HS-5 (cell line): ENCODE data around the gene OGDHL.
"Not testable (repeated sequence)": the region's sequence is repeated elsewhere in the genome, so short reads cannot be mapped to it uniquely, and the experiment has no call there.

ENCODE experiments used
- DNase-seq: peaks from one replicate; pipeline ENCODE4 v3.0.0-alpha.2; 2012; ENCODE audit warnings: low read depth

Gene OGDHL

GRCh38 chr10:49739426-49739825, 22.7 kb downstream of the OGDHL start:
- no peak for DNase-seq

- DNase-seq, result no peak
Observed at GRCh38 chr10:49738616-49739360, 23.3 kb downstream of the OGDHL start.

- DNase-seq, result no peak
Observed at GRCh38 chr10:49737474-49738201, 24.5 kb downstream of the OGDHL start.

- DNase-seq, result no peak
Observed at GRCh38 chr10:49736564-49737113, 25.5 kb downstream of the OGDHL start.

GRCh38 chr10:49735848-49736563, 26.1 kb downstream of the OGDHL start:
- DNase-seq, result no peak

- no peak for DNase-seq
Observed at GRCh38 chr10:49735161-49735560, 27.0 kb downstream of the OGDHL start.

- no peak for DNase-seq
Observed at GRCh38 chr10:49734676-49735075, 27.4 kb downstream of the OGDHL start.

- no peak for DNase-seq
Observed at GRCh38 chr10:49733866-49734265, 28.3 kb downstream of the OGDHL start.

GRCh38 chr10:49726593-49726992, 35.5 kb downstream of the OGDHL start:
- no peak for DNase-seq

GRCh38 chr10:49715157-49715556, 47.0 kb downstream of the OGDHL start:
- not testable (repeated sequence) for DNase-seq

GRCh38 chr10:49713266-49713665, 48.9 kb downstream of the OGDHL start:
- DNase-seq, result no peak

GRCh38 chr10:49711481-49711880, 50.6 kb downstream of the OGDHL start:
- DNase-seq, result no peak

- no peak for DNase-seq
Observed at GRCh38 chr10:49710966-49711365, 51.2 kb downstream of the OGDHL start.

GRCh38 chr10:49709934-49710333, 52.2 kb downstream of the OGDHL start:
- no peak for DNase-seq

- DNase-seq, result no peak
Observed at GRCh38 chr10:49707585-49707984, 54.5 kb downstream of the OGDHL start.

- DNase-seq, result no peak
Observed at GRCh38 chr10:49700997-49701396, 61.1 kb downstream of the OGDHL start.

GRCh38 chr10:49700211-49700610, 61.9 kb downstream of the OGDHL start:
- no peak for DNase-seq

GRCh38 chr10:49698679-49699078, 63.4 kb downstream of the OGDHL start:
- no peak for DNase-seq

- no peak for DNase-seq
Observed at GRCh38 chr10:49696311-49696710, 65.8 kb downstream of the OGDHL start.

- no peak for DNase-seq
Observed at GRCh38 chr10:49694466-49694865, 67.7 kb downstream of the OGDHL start.

GRCh38 chr10:49691588-49691987, 70.5 kb downstream of the OGDHL start:
- no peak for DNase-seq

GRCh38 chr10:49690698-49691356, 71.3 kb downstream of the OGDHL start:
- DNase-seq, result no peak
